Lower leg skin (tissue), 4 donors: ENCODE data around the gene EPC1. TPM values are rescaled to one million over a fixed set of nuclear protein-coding genes. Genes with fewer than 3 reads are reported as not detected.

Source experiments
- DNase-seq, 2 donors: peaks; one replicate each; pipeline ENCODE4 v3.0.0-alpha.2; 2019; ENCODE audit warnings: low spot score in 2 of 2
- H3K4me3 ChIP-seq: fragments of 200-600 bp; sonication (generic); 2 replicates; pipeline ENCODE4 v1.5.1; 2017; ENCODE audit warnings: mild to moderate bottlenecking, low read depth; ENCODE audit not compliant: poor library complexity, severe bottlenecking
- CTCF ChIP-seq, 3 donors: fragments of 450-650 bp; IDR thresholded peaks; one replicate each; pipeline ENCODE4 v1.5.1; 2016; ENCODE audit warnings: antibody characterized with exemption in 3 of 3, mild to moderate bottlenecking in 3 of 3, moderate library complexity in 2 of 3
- POLR2A ChIP-seq, 2 donors: fragments of 450-650 bp; IDR thresholded peaks; one replicate each; pipeline ENCODE4 v1.6.1; 2016 to 2017; ENCODE audit warnings: antibody characterized with exemption in 2 of 2, mild to moderate bottlenecking in 1 of 2, moderate library complexity in 1 of 2
- WGBS, 2 donors: methylation state at CpG; one replicate each; pipeline ENCODE4 v1.1.5; 2018; 5-methylcytosine and 5-hydroxymethylcytosine counted together
- intact Hi-C: fragments of 100-400 bp; cut with DNase I; formaldehyde crosslinking; loops from one replicate; pipeline ENCODE4 v1.15.0; 2023; ENCODE audit warnings: low total_unique reads
- total RNA-seq, 4 donors: library from RNA; depleted of rRNA; stranded (reverse); fragments of >200 nt; gene quantifications; one replicate each; pipeline ENCODE4 v1.1.0, GENCODE V29; 2016

The EPC1 gene
- total RNA-seq, 4 donors from 2014 or later = 33.9 to 42.3 (median 36.8) TPM

- peak; percentile 96 to 98 for DNase-seq
- peak overlapping the region; percentile 54 for H3K4me3 ChIP-seq
- WGBS, 2 donors = 0% methylated on average over 19 of the region's 19 CpGs
- intact Hi-C loops = no loop called here
- TF ChIP-seq POLR2A (IDR thresholded peaks at IDR 0.05) (peak in 1 of 2 donors; percentile 2), CTCF (IDR thresholded peaks at IDR 0.05) (no peak)
Measured at GRCh38 chr10:32378363-32379317, 31.7 kb upstream of the EPC1 start.

GRCh38 chr10:32377458-32378259 lies 30.7 kb upstream of the EPC1 start:
- no peak for DNase-seq
- 0% methylated on average over 6 of the region's 6 CpGs for WGBS, 2 donors
- intact Hi-C loops = no loop called here
- H3K4me3 ChIP-seq = peak overlapping the region; percentile 54
- TF ChIP-seq CTCF (IDR thresholded peaks at IDR 0.05) (no peak), POLR2A (IDR thresholded peaks at IDR 0.05) (no peak)

GRCh38 chr10:32376771-32377170 lies 29.8 kb upstream of the EPC1 start:
- intact Hi-C loops = no loop called here
- TF ChIP-seq POLR2A (IDR thresholded peaks at IDR 0.05) = no peak
- no peak for TF ChIP-seq CTCF (IDR thresholded peaks at IDR 0.05)
- DNase-seq = no peak
- WGBS, 2 donors = 1 to 6% methylated on average over 3 of the region's 3 CpGs
- H3K4me3 ChIP-seq = no peak overlapping the region

GRCh38 chr10:32376097-32376496 lies 29.1 kb upstream of the EPC1 start:
- no peak overlapping the region for H3K4me3 ChIP-seq
- intact Hi-C loops = no loop called here
- WGBS, 2 donors = 45 to 64% methylated on average over 1 of the region's 1 CpG

GRCh38 chr10:32375631-32376030 lies 28.7 kb upstream of the EPC1 start:
- DNase-seq = no peak
- no peak for TF ChIP-seq POLR2A (IDR thresholded peaks at IDR 0.05)
- TF ChIP-seq CTCF (IDR thresholded peaks at IDR 0.05) = no peak
- H3K4me3 ChIP-seq = no peak overlapping the region
- intact Hi-C loops = no loop called here

More at GRCh38 chr10:32376097-32376496, 29.1 kb upstream of the EPC1 start:
- DNase-seq = no peak
- TF ChIP-seq POLR2A (IDR thresholded peaks at IDR 0.05) (no peak), CTCF (IDR thresholded peaks at IDR 0.05) (no peak)
